GM18868 (cell line): ENCODE data around the gene CCT6A.
"Not testable (repeated sequence)": the region's sequence is repeated elsewhere in the genome, so short reads cannot be mapped to it uniquely, and the experiment has no call there.

Experiments
- ATAC-seq: cut with Tn5 transposase; IDR thresholded peaks from one replicate; pipeline ENCODE4 v1.9.1; 2021; ENCODE audit warnings: mild to moderate bottlenecking, moderate library complexity; ENCODE audit not compliant: unreplicated experiment

The CCT6A gene

GRCh38 chr7:56098187-56099008 lies 46.8 kb downstream of the CCT6A start:
- ATAC-seq: not testable (repeated sequence)

- ATAC-seq: no peak
Observed at GRCh38 chr7:56099653-56100052, 48.1 kb downstream of the CCT6A start.

- not testable (repeated sequence) for ATAC-seq
Observed at GRCh38 chr7:56104138-56104537, 52.6 kb downstream of the CCT6A start.

GRCh38 chr7:56105508-56105907 lies 53.9 kb downstream of the CCT6A start:
- peak; percentile 21 for ATAC-seq

GRCh38 chr7:56106108-56107073 lies 54.8 kb downstream of the CCT6A start, which contains the start of gene CHCHD2:
TSS of gene CHCHD2 (minus strand) at chr7:56106476. CDS start at chr7:56106413, 63 bp downstream.
- ATAC-seq: peak; percentile 99

GRCh38 chr7:56107954-56108258 lies 56.3 kb downstream of the CCT6A start:
- ATAC-seq: no peak

- ATAC-seq: no peak
Observed at GRCh38 chr7:56110611-56111010, 59.0 kb downstream of the CCT6A start.

GRCh38 chr7:56112244-56112643 lies 60.7 kb downstream of the CCT6A start:
- not testable (repeated sequence) for ATAC-seq
